NCI-H146 treated with DMSO at 0.1 percent for 48 hours (cell line): ENCODE measurements around the gene ABCA5.
"Not testable (repeated sequence)": the region's sequence is repeated elsewhere in the genome, so short reads cannot be mapped to it uniquely, and the experiment has no call there.

ENCODE experiments used
- DNase-seq: peaks from one replicate; lab custom pipeline; 2025; ENCODE audit not compliant: unreplicated experiment; lab: John Stamatoyannopoulos, UW

Gene ABCA5

GRCh38 chr17:69222707-69223258 is 104.2 kb downstream of the ABCA5 start:
- no peak for DNase-seq

GRCh38 chr17:69220098-69220497 is 106.8 kb downstream of the ABCA5 start:
- DNase-seq: no peak

GRCh38 chr17:69218986-69219385 is 107.9 kb downstream of the ABCA5 start:
- DNase-seq: no peak

GRCh38 chr17:69213059-69213813 is 113.7 kb downstream of the ABCA5 start:
- no peak for DNase-seq

- DNase-seq: no peak
Observed at GRCh38 chr17:69208640-69209039, 118.3 kb downstream of the ABCA5 start.

GRCh38 chr17:69207151-69207550 is 119.8 kb downstream of the ABCA5 start:
- DNase-seq: no peak

- DNase-seq: no peak
Observed at GRCh38 chr17:69198238-69198637, 128.7 kb downstream of the ABCA5 start.

- not testable (repeated sequence) for DNase-seq
Observed at GRCh38 chr17:69196105-69196653, 130.8 kb downstream of the ABCA5 start.
